ENCODE data around the gene ACTG2.

ACTG2 gene

GRCh38 chr2:73895473-73895872 is 2.7 kb downstream of the ACTG2 start:
- no peak overlapping the region for H2AFZ ChIP-seq (ENCODE audit: low read depth, low read length)
- H3K79me2 ChIP-seq (ENCODE audit: insufficient read depth, low read length): no peaks in the 10 kb centered on the region
- no peak overlapping the region for H3K27ac ChIP-seq (ENCODE audit: low read length)
- H3K4me2 ChIP-seq (ENCODE audit: insufficient read depth, low read length): no peak overlapping the region
- ATAC-seq (ENCODE audit: insufficient read depth, low read depth) (no peak), DNase-seq (no peak)
- H3K4me1 ChIP-seq (ENCODE audit: insufficient read depth, low read length): peaks cover 19% of the 10 kb centered on the region
- no peaks in the 10 kb centered on the region for H3K36me3 ChIP-seq (ENCODE audit: insufficient read depth, low read length)
- no peaks in the 10 kb centered on the region for H3K9me3 ChIP-seq (ENCODE audit: insufficient read depth, low read length, severe bottlenecking)
- no peak for TF ChIP-seq CTCF (IDR thresholded peaks at IDR 0.05; ENCODE audit: borderline replicate concordance, extremely low read depth, low read length, poor library complexity, severe bottlenecking)
- TF ChIP-seq EZH2 (IDR thresholded peaks at IDR 0.05; ENCODE audit: borderline replicate concordance, low read depth, low read length, severe bottlenecking): no peak
- H3K27me3 ChIP-seq (ENCODE audit: insufficient read depth, low read length, poor library complexity): peaks cover 3% of the 10 kb centered on the region
- no peaks in the 10 kb centered on the region for H4K20me1 ChIP-seq (ENCODE audit: insufficient read depth, low read length)
- no peak overlapping the region for H3K4me3 ChIP-seq (ENCODE audit: low read depth in 1 of 2, low read length in 2 of 2)
- H3K9ac ChIP-seq (ENCODE audit: low read depth, low read length): no peak overlapping the region

- H2AFZ ChIP-seq (ENCODE audit: low read depth, low read length): peak overlapping the region; percentile 54
- peak overlapping the region; percentile 11; the same call in 1 of the 2 replicates for H3K4me2 ChIP-seq (ENCODE audit: insufficient read depth, low read length)
- H3K4me3 ChIP-seq (ENCODE audit: low read depth in 1 of 2, low read length in 2 of 2): no peak overlapping the region
- H3K27ac ChIP-seq (ENCODE audit: low read length): peak overlapping the region; percentile 45
- H3K36me3 ChIP-seq (ENCODE audit: insufficient read depth, low read length): no peaks in the 10 kb centered on the region
- no peaks in the 10 kb centered on the region for H3K9me3 ChIP-seq (ENCODE audit: insufficient read depth, low read length, severe bottlenecking)
- H3K9ac ChIP-seq (ENCODE audit: low read depth, low read length): peak overlapping the region; percentile 16; the same call in 1 of the 2 replicates
- peaks cover 19% of the 10 kb centered on the region for H3K4me1 ChIP-seq (ENCODE audit: insufficient read depth, low read length)
- DNase-seq (peak; percentile 55), ATAC-seq (ENCODE audit: insufficient read depth, low read depth) (peak; percentile 94)
- no peak for TF ChIP-seq CTCF (IDR thresholded peaks at IDR 0.05; ENCODE audit: borderline replicate concordance, extremely low read depth, low read length, poor library complexity, severe bottlenecking)
- TF ChIP-seq EZH2 (IDR thresholded peaks at IDR 0.05; ENCODE audit: borderline replicate concordance, low read depth, low read length, severe bottlenecking): no peak
- H3K27me3 ChIP-seq (ENCODE audit: insufficient read depth, low read length, poor library complexity): no peaks in the 10 kb centered on the region
- H4K20me1 ChIP-seq (ENCODE audit: insufficient read depth, low read length): no peaks in the 10 kb centered on the region
- H3K79me2 ChIP-seq (ENCODE audit: insufficient read depth, low read length): no peaks in the 10 kb centered on the region
Measured at GRCh38 chr2:73896362-73897239, 3.8 kb downstream of the ACTG2 start.

- peak overlapping the region; percentile 11; the same call in 1 of the 2 replicates for H3K4me2 ChIP-seq (ENCODE audit: insufficient read depth, low read length)
- H4K20me1 ChIP-seq (ENCODE audit: insufficient read depth, low read length): no peaks in the 10 kb centered on the region
- no peak for DNase-seq
Measured at GRCh38 chr2:73897240-73897583, 4.4 kb downstream of the ACTG2 start.

More at GRCh38 chr2:73897240-73897583, 4.4 kb downstream of the ACTG2 start:
- peaks cover under 1% of the 10 kb centered on the region for H3K27me3 ChIP-seq (ENCODE audit: insufficient read depth, low read length, poor library complexity)
- no peaks in the 10 kb centered on the region for H3K79me2 ChIP-seq (ENCODE audit: insufficient read depth, low read length)
- H2AFZ ChIP-seq (ENCODE audit: low read depth, low read length): peak overlapping the region; percentile 54
- H3K4me3 ChIP-seq (ENCODE audit: low read depth in 1 of 2, low read length in 2 of 2): no peak overlapping the region
- H3K27ac ChIP-seq (ENCODE audit: low read length): peak overlapping the region; percentile 42; the same call in 1 of the 2 replicates
- no peaks in the 10 kb centered on the region for H3K36me3 ChIP-seq (ENCODE audit: insufficient read depth, low read length)
- peak overlapping the region; percentile 16; the same call in 1 of the 2 replicates for H3K9ac ChIP-seq (ENCODE audit: low read depth, low read length)
- H3K4me1 ChIP-seq (ENCODE audit: insufficient read depth, low read length): peaks cover 19% of the 10 kb centered on the region
- ATAC-seq (ENCODE audit: insufficient read depth, low read depth): 0 out of 3 replicates have a peak, but pooled peaks have one; percentile 14
- no peak for TF ChIP-seq EZH2 (IDR thresholded peaks at IDR 0.05; ENCODE audit: borderline replicate concordance, low read depth, low read length, severe bottlenecking)
- no peak for TF ChIP-seq CTCF (IDR thresholded peaks at IDR 0.05; ENCODE audit: borderline replicate concordance, extremely low read depth, low read length, poor library complexity, severe bottlenecking)
- no peaks in the 10 kb centered on the region for H3K9me3 ChIP-seq (ENCODE audit: insufficient read depth, low read length, severe bottlenecking)
